H9 (cell line): ENCODE measurements around the gene DPYSL5. TPM values are rescaled to one million over a fixed set of nuclear protein-coding genes. Genes with fewer than 3 reads are reported as not detected.

Experiments
- DNase-seq: peaks from one replicate; pipeline ENCODE4 v3.0.0-alpha.2; 2017
- H2AFZ ChIP-seq: one replicate; pipeline ENCODE4 v1.6.1; 2013; ENCODE audit warnings: mild to moderate bottlenecking, low read length, control low read depth, moderate library complexity
- H2AK5ac ChIP-seq: 2 replicates; pipeline ENCODE4 v1.6.1; 2013; ENCODE audit warnings: low read length, control low read depth, mixed read lengths; ENCODE audit not compliant: insufficient read length
- H2BK120ac ChIP-seq: one replicate; pipeline ENCODE4 v1.6.1; 2013; ENCODE audit warnings: low read depth, mild to moderate bottlenecking, low read length, control low read depth, inconsistent platforms; ENCODE audit not compliant: poor library complexity, severe bottlenecking
- H2BK12ac ChIP-seq: 2 replicates; pipeline ENCODE4 v1.6.1; 2013; ENCODE audit warnings: low read length, control low read depth, mixed read lengths, low read depth; ENCODE audit not compliant: insufficient read length
- H2BK15ac ChIP-seq: 2 replicates; pipeline ENCODE4 v1.6.1; 2013; ENCODE audit warnings: low read depth, low read length, control low read depth
- H2BK20ac ChIP-seq: one replicate; pipeline ENCODE4 v1.6.1; 2013; ENCODE audit warnings: low read depth, mild to moderate bottlenecking, low read length, control low read depth, inconsistent platforms; ENCODE audit not compliant: poor library complexity, severe bottlenecking
- H2BK5ac ChIP-seq: 2 replicates; pipeline ENCODE4 v1.6.1; 2013; ENCODE audit warnings: low read length, control low read depth, mixed read lengths; ENCODE audit not compliant: insufficient read length
- H3K14ac ChIP-seq: 2 replicates; pipeline ENCODE4 v1.6.1; 2013; ENCODE audit warnings: low read length, control low read depth; ENCODE audit not compliant: insufficient read depth
- H3K18ac ChIP-seq: 2 replicates; pipeline ENCODE4 v1.6.1; 2013; ENCODE audit warnings: low read depth, mild to moderate bottlenecking, mixed read lengths, low read length, control low read depth; ENCODE audit not compliant: insufficient read length
- H3K23ac ChIP-seq: 2 replicates; pipeline ENCODE4 v1.6.1; 2013; ENCODE audit warnings: low read length, control low read depth, mixed read lengths, low read depth; ENCODE audit not compliant: insufficient read length
- H3K23me2 ChIP-seq: 2 replicates; pipeline ENCODE4 v1.6.1; 2013; ENCODE audit warnings: low read depth, mild to moderate bottlenecking, mixed read lengths, low read length, control low read depth; ENCODE audit not compliant: insufficient read length, poor library complexity, severe bottlenecking
- H3K27ac ChIP-seq: 2 replicates; pipeline ENCODE4 v1.5.1; 2013; ENCODE audit warnings: low read length, control low read depth, mixed read lengths, low read depth; ENCODE audit not compliant: insufficient read length
- H3K27me3 ChIP-seq: 2 replicates; pipeline ENCODE4 v1.6.1; 2013; ENCODE audit warnings: low read length, control low read depth, inconsistent platforms; ENCODE audit not compliant: insufficient read depth
- H3K4ac ChIP-seq: 2 replicates; pipeline ENCODE4 v1.6.1; 2013; ENCODE audit warnings: low read depth, mild to moderate bottlenecking, control low read depth, inconsistent platforms, low read length, moderate library complexity
- H3K4me1 ChIP-seq: 2 replicates; pipeline ENCODE4 v1.6.1; 2013; ENCODE audit warnings: low read length, control low read depth, inconsistent platforms; ENCODE audit not compliant: insufficient read depth
- H3K4me2 ChIP-seq: 2 replicates; pipeline ENCODE4 v1.6.1; 2013; ENCODE audit warnings: low read length, control low read depth, mixed read lengths; ENCODE audit not compliant: insufficient read length, insufficient read depth
- H3K56ac ChIP-seq: 2 replicates; pipeline ENCODE4 v1.6.1; 2013; ENCODE audit warnings: low read depth, mild to moderate bottlenecking, mixed read lengths, low read length, control low read depth; ENCODE audit not compliant: insufficient read length
- H3K79me1 ChIP-seq: 2 replicates; pipeline ENCODE4 v1.6.1; 2013; ENCODE audit warnings: low read depth, mild to moderate bottlenecking, moderate library complexity, low read length, control low read depth, inconsistent platforms; ENCODE audit not compliant: insufficient read depth, poor library complexity, severe bottlenecking
- H3K79me2 ChIP-seq: 2 replicates; pipeline ENCODE4 v1.6.1; 2013; ENCODE audit warnings: low read length, control low read depth, inconsistent platforms; ENCODE audit not compliant: insufficient read depth
- H3K9ac ChIP-seq: 2 replicates; pipeline ENCODE4 v1.6.1; 2013; ENCODE audit warnings: low read length, control low read depth, mixed read lengths; ENCODE audit not compliant: insufficient read length; ENCODE audit errors: extremely low read depth
- H3K9me3 ChIP-seq: one replicate; pipeline ENCODE4 v1.6.1; 2013; ENCODE audit warnings: low read depth, low read length, inconsistent platforms; ENCODE audit not compliant: control insufficient read depth
- H3T11ph ChIP-seq: one replicate; pipeline ENCODE4 v1.6.1; 2013; ENCODE audit warnings: mild to moderate bottlenecking, low read length, control low read depth, inconsistent platforms
- H4K20me1 ChIP-seq: one replicate; pipeline ENCODE4 v1.6.1; 2013; ENCODE audit not compliant: control insufficient read depth, insufficient read length, insufficient read depth
- H4K5ac ChIP-seq: 2 replicates; pipeline ENCODE4 v1.6.1; 2013; ENCODE audit warnings: low read depth, mild to moderate bottlenecking, mixed read lengths, low read length, control low read depth; ENCODE audit not compliant: insufficient read length
- H4K8ac ChIP-seq: replicated peaks from 2 replicates; pipeline ENCODE4 v1.6.1; 2013; ENCODE audit warnings: low read length, control low read depth, mixed read lengths, low read depth; ENCODE audit not compliant: insufficient read length
- H4K91ac ChIP-seq: 2 replicates; pipeline ENCODE4 v1.6.1; 2013; ENCODE audit warnings: low read depth, mild to moderate bottlenecking, moderate library complexity, mixed read lengths, low read length, control low read depth; ENCODE audit not compliant: insufficient read length
- H3K27ac Mint-ChIP-seq, 3 experiments: 2 replicates in 2 of 3; 3 replicates in 1 of 3; pipeline ENCODE4 v1.8.0; 2020 to 2021; ENCODE audit warnings: mixed read lengths in 3 of 3, mild to moderate bottlenecking in 1 of 3, moderate library complexity in 1 of 3
- H3K27me3 Mint-ChIP-seq: 2 replicates; pipeline ENCODE4 v1.8.0; 2021; ENCODE audit warnings: low read depth, mild to moderate bottlenecking, moderate library complexity, mixed read lengths
- H3K36me3 Mint-ChIP-seq, 3 experiments: 2 replicates in 2 of 3; 3 replicates in 1 of 3; pipeline ENCODE4 v1.8.0; 2020 to 2021; ENCODE audit warnings: low read depth in 3 of 3, mixed read lengths in 3 of 3; ENCODE audit not compliant: insufficient read depth in 1 of 3
- H3K4me1 Mint-ChIP-seq, 2 experiments: 2 replicates each; pipeline ENCODE4 v1.8.0; 2020; ENCODE audit warnings: mixed read lengths in 2 of 2
- H3K4me3 Mint-ChIP-seq, 2 experiments: 2 replicates in 1 of 2; 3 replicates in 1 of 2; pipeline ENCODE4 v1.8.0; 2020 to 2021; ENCODE audit warnings: mild to moderate bottlenecking in 2 of 2, mixed read lengths in 2 of 2, moderate library complexity in 1 of 2
- H3K9me3 Mint-ChIP-seq, 2 experiments: 2 replicates in 1 of 2; 3 replicates in 1 of 2; pipeline ENCODE4 v1.8.0; 2020; ENCODE audit warnings: mild to moderate bottlenecking in 2 of 2, mixed read lengths in 2 of 2, moderate library complexity in 1 of 2
- WGBS: extraction: QIAGEN DNeasy Blood & Tissue Kit; methylation state at CpG from one replicate; pipeline ENCODE4 v1.1.7; 2013; ENCODE audit warnings: missing lambda C conversion rate, low lambda C conversion rate, mixed read lengths; ENCODE audit not compliant: insufficient read length; ENCODE audit errors: extremely low coverage; 5-methylcytosine and 5-hydroxymethylcytosine counted together
- total RNA-seq: library from RNA; stranded (reverse); gene quantifications from 2 replicates; pipeline ENCODE4 v1.2.1, GENCODE V29; 2021
- TF ChIP-seq, protein P1 (sequence below): fragments of 200-600 bp; sonication (generic); conservative IDR thresholded peaks from 3 replicates; pipeline ENCODE4 v1.8.0; 2021; ENCODE audit warnings: antibody characterized with exemption, mild to moderate bottlenecking

DPYSL5 gene
- total RNA-seq, 1 experiment from 2014 or later = 6.4 TPM

DNA sequence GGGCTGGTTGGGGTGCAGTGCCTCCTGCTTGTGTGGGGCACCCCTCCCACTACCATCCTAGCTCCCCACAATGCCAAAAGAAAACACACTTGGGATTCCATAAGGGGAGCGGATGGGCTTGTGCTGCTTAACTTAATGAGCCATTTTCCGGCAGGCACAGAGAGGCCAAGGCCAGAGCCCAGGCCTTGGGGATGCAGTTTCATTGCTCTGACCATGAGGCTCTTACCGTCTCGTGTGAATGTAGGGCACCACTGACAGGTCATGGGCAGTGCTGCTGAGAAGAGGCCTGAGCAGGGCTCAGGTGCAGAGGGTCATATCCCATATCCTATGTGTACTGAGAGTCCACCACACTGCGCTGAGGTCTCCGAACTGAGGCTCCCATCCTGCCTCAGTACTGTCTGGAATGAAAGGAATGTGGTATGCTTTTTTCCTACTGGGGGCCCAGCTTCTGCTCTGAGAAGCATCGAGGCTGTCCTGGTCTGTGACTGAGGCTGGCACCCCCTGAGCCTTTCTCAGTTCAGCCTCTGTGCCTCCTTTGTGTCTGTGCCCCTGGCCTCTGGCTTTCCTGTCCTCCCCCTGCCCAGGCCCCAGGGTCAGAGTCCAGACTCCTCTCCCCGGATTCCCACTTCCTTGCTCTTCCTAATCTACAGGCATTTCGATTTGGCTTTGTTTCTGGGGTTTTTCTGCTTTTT lies 77.3 kb downstream of the DPYSL5 start:
- Histone ChIP-seq H4K91ac (no peak overlapping the region), H3K9me3 (no peaks in the 10 kb centered on the region), H3K23ac (no peak overlapping the region), H4K20me1 (no peaks in the 10 kb centered on the region), H2BK5ac (no peak overlapping the region), H2BK120ac (no peak overlapping the region), H3K4me1 (peaks cover 4% of the 10 kb centered on the region; the same call in 1 of the 2 replicates), H3K56ac (no peak overlapping the region), H3K23me2 (no peaks in the 10 kb centered on the region), H2AK5ac (no peak overlapping the region), H3K27me3 (no peaks in the 10 kb centered on the region), H3T11ph (no peak overlapping the region), H3K27ac (no peak overlapping the region), H3K4ac (no peak overlapping the region), H2BK15ac (no peak overlapping the region), H3K79me2 (no peaks in the 10 kb centered on the region), H3K4me2 (no peak overlapping the region), H3K79me1 (no peaks in the 10 kb centered on the region), H3K18ac (no peak overlapping the region), H3K9ac (no peak overlapping the region), H3K14ac (no peak overlapping the region), H4K8ac (no peak overlapping the region), H2BK20ac (no peak overlapping the region), H4K5ac (no peak overlapping the region), H2AFZ (no peak overlapping the region), H2BK12ac (no peak overlapping the region)
- Mint-ChIP-seq H3K9me3 (no peaks in the 10 kb centered on the region), H3K27me3 (peaks cover 18% of the 10 kb centered on the region), H3K36me3 (no peaks in the 10 kb centered on the region; a peak in 2 of 7 replicates), H3K27ac (peak overlapping the region; percentile 18 to 95 (median 50); a peak in 4 of 7 replicates), H3K4me3 (no peak overlapping the region), H3K4me1 (peaks cover 21 to 30% of the 10 kb centered on the region in 2 experiments)
- no CpG with 5 or more reads among the region's 9 CpGs for WGBS
- DNase-seq = peak; percentile 46
- TF ChIP-seq, protein P1, sequence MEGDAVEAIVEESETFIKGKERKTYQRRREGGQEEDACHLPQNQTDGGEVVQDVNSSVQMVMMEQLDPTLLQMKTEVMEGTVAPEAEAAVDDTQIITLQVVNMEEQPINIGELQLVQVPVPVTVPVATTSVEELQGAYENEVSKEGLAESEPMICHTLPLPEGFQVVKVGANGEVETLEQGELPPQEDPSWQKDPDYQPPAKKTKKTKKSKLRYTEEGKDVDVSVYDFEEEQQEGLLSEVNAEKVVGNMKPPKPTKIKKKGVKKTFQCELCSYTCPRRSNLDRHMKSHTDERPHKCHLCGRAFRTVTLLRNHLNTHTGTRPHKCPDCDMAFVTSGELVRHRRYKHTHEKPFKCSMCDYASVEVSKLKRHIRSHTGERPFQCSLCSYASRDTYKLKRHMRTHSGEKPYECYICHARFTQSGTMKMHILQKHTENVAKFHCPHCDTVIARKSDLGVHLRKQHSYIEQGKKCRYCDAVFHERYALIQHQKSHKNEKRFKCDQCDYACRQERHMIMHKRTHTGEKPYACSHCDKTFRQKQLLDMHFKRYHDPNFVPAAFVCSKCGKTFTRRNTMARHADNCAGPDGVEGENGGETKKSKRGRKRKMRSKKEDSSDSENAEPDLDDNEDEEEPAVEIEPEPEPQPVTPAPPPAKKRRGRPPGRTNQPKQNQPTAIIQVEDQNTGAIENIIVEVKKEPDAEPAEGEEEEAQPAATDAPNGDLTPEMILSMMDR = no peak
